Measurements from ENCODE around the gene PTGER4.
"Not testable (repeated sequence)": the region's sequence is repeated elsewhere in the genome, so short reads cannot be mapped to it uniquely, and the experiment has no call there.

Gene PTGER4

DNA sequence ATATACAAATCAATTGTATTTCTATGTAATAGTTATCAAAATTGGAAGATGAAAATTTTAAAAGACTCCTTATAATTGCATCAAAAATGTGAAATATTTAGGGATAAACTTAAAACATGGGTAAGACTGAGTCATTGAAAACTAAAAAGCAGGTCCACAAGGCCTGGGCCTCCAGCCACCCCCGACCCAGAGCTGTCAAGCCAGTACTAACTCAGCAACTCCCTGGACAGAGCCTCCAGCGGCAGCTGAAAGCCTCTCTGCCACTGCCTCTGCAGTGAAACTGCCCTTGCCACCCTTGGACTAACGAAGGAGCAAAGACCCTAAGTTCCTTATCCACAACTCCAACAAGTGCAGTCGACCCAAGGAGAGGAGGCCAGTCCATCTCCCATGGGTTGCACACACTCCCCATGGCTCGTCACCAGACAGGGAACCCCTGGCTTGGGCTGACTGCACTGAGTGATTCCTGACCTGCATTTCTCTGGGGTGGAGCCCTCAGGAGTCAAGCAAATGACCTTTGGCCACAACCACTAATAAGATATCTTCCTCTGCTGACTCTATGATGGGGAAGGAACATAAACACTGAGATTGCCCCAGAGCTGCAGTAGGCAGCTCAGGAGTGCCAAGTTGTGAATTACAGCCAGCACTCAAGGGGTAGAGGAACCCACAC lies 20.5 kb downstream of the PTGER4 start:
- Histone ChIP-seq H3K9me3 (ENCODE audit: control insufficient read depth, low read length) (peaks cover 12% of the 10 kb centered on the region), H3K4me3 (ENCODE audit: low read length) (no peak overlapping the region), H3K36me3 (ENCODE audit: control insufficient read depth, insufficient read depth, low read length, severe bottlenecking) (no peaks in the 10 kb centered on the region), H3K27me3 (replicated peaks; ENCODE audit: control insufficient read depth, insufficient read depth, low read length) (no peaks in the 10 kb centered on the region), H3K9ac (ENCODE audit: low read length) (no peak overlapping the region), H3K4me1 (ENCODE audit: control insufficient read depth, insufficient read depth, low read length) (no peaks in the 10 kb centered on the region)
- DNase-seq (ENCODE audit: low read depth), result no peak

- not testable (repeated sequence) for H3K27me3 ChIP-seq (replicated peaks; ENCODE audit: control insufficient read depth, insufficient read depth, low read length); H3K4me1 ChIP-seq (ENCODE audit: control insufficient read depth, insufficient read depth, low read length); DNase-seq (ENCODE audit: low read depth); H3K9ac ChIP-seq (ENCODE audit: low read length); H3K36me3 ChIP-seq (ENCODE audit: control insufficient read depth, insufficient read depth, low read length, severe bottlenecking); H3K4me3 ChIP-seq (ENCODE audit: low read length)
- peaks cover 17% of the 10 kb centered on the region for H3K9me3 ChIP-seq (ENCODE audit: control insufficient read depth, low read length)
Observed at GRCh38 chr5:40702027-40702426, 22.3 kb downstream of the PTGER4 start.

GRCh38 chr5:40705484-40705883 lies 25.8 kb downstream of the PTGER4 start:
- H3K36me3 ChIP-seq (ENCODE audit: control insufficient read depth, insufficient read depth, low read length, severe bottlenecking); H3K4me1 ChIP-seq (ENCODE audit: control insufficient read depth, insufficient read depth, low read length); DNase-seq (ENCODE audit: low read depth); H3K27me3 ChIP-seq (replicated peaks; ENCODE audit: control insufficient read depth, insufficient read depth, low read length); H3K9ac ChIP-seq (ENCODE audit: low read length); H3K4me3 ChIP-seq (ENCODE audit: low read length): not testable (repeated sequence)
- H3K9me3 ChIP-seq (ENCODE audit: control insufficient read depth, low read length), result peaks cover 17% of the 10 kb centered on the region

- H3K4me3 ChIP-seq (ENCODE audit: low read length); DNase-seq (ENCODE audit: low read depth); H3K27me3 ChIP-seq (replicated peaks; ENCODE audit: control insufficient read depth, insufficient read depth, low read length); H3K4me1 ChIP-seq (ENCODE audit: control insufficient read depth, insufficient read depth, low read length); H3K9me3 ChIP-seq (ENCODE audit: control insufficient read depth, low read length); H3K36me3 ChIP-seq (ENCODE audit: control insufficient read depth, insufficient read depth, low read length, severe bottlenecking); H3K9ac ChIP-seq (ENCODE audit: low read length): not testable (repeated sequence)
Observed at GRCh38 chr5:40710575-40710974, 30.9 kb downstream of the PTGER4 start.

- H3K27me3 ChIP-seq (replicated peaks; ENCODE audit: control insufficient read depth, insufficient read depth, low read length), result no peaks in the 10 kb centered on the region
- H3K4me1 ChIP-seq (ENCODE audit: control insufficient read depth, insufficient read depth, low read length), result peaks cover 28% of the 10 kb centered on the region
- no peak for DNase-seq (ENCODE audit: low read depth)
- no peak overlapping the region for H3K9ac ChIP-seq (ENCODE audit: low read length)
- H3K4me3 ChIP-seq (ENCODE audit: low read length), result no peak overlapping the region
- H3K9me3 ChIP-seq (ENCODE audit: control insufficient read depth, low read length), result no peaks in the 10 kb centered on the region
- no peaks in the 10 kb centered on the region for H3K36me3 ChIP-seq (ENCODE audit: control insufficient read depth, insufficient read depth, low read length, severe bottlenecking)
Observed at GRCh38 chr5:40714001-40714400, 34.3 kb downstream of the PTGER4 start.

DNA sequence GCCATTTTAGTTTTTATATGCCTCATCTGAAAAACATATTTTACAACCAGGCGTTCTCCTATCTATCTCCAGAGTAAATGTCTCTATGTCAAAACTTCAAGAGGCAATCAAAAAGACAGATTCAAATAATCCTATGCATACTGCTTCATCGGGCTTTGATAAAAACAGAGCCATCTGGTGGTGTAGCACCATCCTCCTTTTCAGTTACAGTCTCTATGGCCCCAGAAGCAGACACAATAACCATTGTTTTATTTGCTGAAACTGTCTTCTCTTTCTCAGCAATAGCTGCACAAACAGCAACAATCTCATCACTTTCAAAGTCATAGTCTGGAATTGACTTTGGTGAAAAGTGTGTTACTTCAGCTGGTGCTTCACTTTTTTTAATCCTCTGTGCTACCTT lies 36.3 kb downstream of the PTGER4 start:
- Histone ChIP-seq H3K4me1 (ENCODE audit: control insufficient read depth, insufficient read depth, low read length) (peaks cover 28% of the 10 kb centered on the region), H3K27me3 (replicated peaks; ENCODE audit: control insufficient read depth, insufficient read depth, low read length) (no peaks in the 10 kb centered on the region), H3K4me3 (ENCODE audit: low read length) (no peak overlapping the region), H3K9me3 (ENCODE audit: control insufficient read depth, low read length) (no peaks in the 10 kb centered on the region), H3K36me3 (ENCODE audit: control insufficient read depth, insufficient read depth, low read length, severe bottlenecking) (peaks cover 9% of the 10 kb centered on the region), H3K9ac (ENCODE audit: low read length) (no peak overlapping the region)
- no peak for DNase-seq (ENCODE audit: low read depth)

DNA sequence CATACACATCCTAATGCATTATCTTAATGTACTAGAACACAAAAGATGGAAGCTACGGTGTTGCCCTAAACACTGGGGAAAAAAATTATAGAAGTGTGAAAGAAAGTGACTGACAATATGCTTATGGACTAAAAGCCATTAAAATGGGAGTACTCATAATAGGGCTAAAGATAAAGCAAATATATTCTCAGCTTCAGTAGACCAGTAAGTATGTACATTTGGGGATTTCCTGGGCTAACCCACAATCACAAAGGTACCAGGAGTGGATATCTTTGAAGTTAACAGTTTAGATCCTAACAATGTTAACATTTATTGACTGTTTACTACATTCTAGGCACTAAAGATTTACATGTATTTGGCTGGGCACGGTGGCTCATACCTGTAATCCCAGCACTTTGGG lies 36.9 kb downstream of the PTGER4 start:
- H3K9me3 ChIP-seq (ENCODE audit: control insufficient read depth, low read length), result no peaks in the 10 kb centered on the region

DNA sequence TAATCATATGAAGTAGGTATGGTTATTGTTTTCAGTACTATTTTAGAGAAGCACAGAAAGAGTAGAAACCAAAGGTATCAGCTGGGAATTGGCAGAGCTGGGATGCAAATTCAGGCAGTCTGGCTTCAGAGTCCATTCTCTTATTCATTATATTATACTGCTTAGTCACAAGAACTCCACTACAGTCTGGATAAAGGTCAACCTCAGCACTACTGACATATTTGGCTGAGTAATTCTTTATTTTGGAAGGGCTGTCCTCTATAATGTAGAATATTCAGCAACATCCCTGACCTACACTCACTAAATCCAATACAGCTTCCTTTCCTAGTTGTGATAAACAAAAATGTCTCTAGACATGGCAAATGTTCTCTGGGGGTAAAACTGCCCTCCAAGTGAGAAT lies 37.6 kb downstream of the PTGER4 start:
- H3K4me3 ChIP-seq (ENCODE audit: low read length), result no peak overlapping the region
- H3K27me3 ChIP-seq (replicated peaks; ENCODE audit: control insufficient read depth, insufficient read depth, low read length), result no peaks in the 10 kb centered on the region
- H3K36me3 ChIP-seq (ENCODE audit: control insufficient read depth, insufficient read depth, low read length, severe bottlenecking), result peaks cover 9% of the 10 kb centered on the region
- peak overlapping the region; percentile 47 for H3K9ac ChIP-seq (ENCODE audit: low read length)
- H3K9me3 ChIP-seq (ENCODE audit: control insufficient read depth, low read length), result no peaks in the 10 kb centered on the region
- peak; percentile 61 for DNase-seq (ENCODE audit: low read depth)
- peaks cover 27% of the 10 kb centered on the region for H3K4me1 ChIP-seq (ENCODE audit: control insufficient read depth, insufficient read depth, low read length)

More for the DNA sequence above, 36.9 kb downstream of the PTGER4 start:
- Histone ChIP-seq H3K36me3 (ENCODE audit: control insufficient read depth, insufficient read depth, low read length, severe bottlenecking) (peaks cover 9% of the 10 kb centered on the region), H3K9ac (ENCODE audit: low read length) (no peak overlapping the region), H3K27me3 (replicated peaks; ENCODE audit: control insufficient read depth, insufficient read depth, low read length) (no peaks in the 10 kb centered on the region), H3K4me1 (ENCODE audit: control insufficient read depth, insufficient read depth, low read length) (peaks cover 28% of the 10 kb centered on the region), H3K4me3 (ENCODE audit: low read length) (no peak overlapping the region)
- no peak for DNase-seq (ENCODE audit: low read depth)

GRCh38 chr5:40720069-40720468 lies 40.4 kb downstream of the PTGER4 start:
- Histone ChIP-seq H3K4me1 (ENCODE audit: control insufficient read depth, insufficient read depth, low read length) (peaks cover 21% of the 10 kb centered on the region), H3K36me3 (ENCODE audit: control insufficient read depth, insufficient read depth, low read length, severe bottlenecking) (peaks cover 9% of the 10 kb centered on the region), H3K27me3 (replicated peaks; ENCODE audit: control insufficient read depth, insufficient read depth, low read length) (no peaks in the 10 kb centered on the region), H3K9me3 (ENCODE audit: control insufficient read depth, low read length) (no peaks in the 10 kb centered on the region), H3K4me3 (ENCODE audit: low read length) (no peak overlapping the region), H3K9ac (ENCODE audit: low read length) (no peak overlapping the region)
- DNase-seq (ENCODE audit: low read depth), result no peak

- H3K9ac ChIP-seq (ENCODE audit: low read length); H3K4me3 ChIP-seq (ENCODE audit: low read length); DNase-seq (ENCODE audit: low read depth); H3K9me3 ChIP-seq (ENCODE audit: control insufficient read depth, low read length); H3K4me1 ChIP-seq (ENCODE audit: control insufficient read depth, insufficient read depth, low read length); H3K27me3 ChIP-seq (replicated peaks; ENCODE audit: control insufficient read depth, insufficient read depth, low read length): not testable (repeated sequence)
- H3K36me3 ChIP-seq (ENCODE audit: control insufficient read depth, insufficient read depth, low read length, severe bottlenecking), result peaks cover 13% of the 10 kb centered on the region
Observed at GRCh38 chr5:40722497-40722911, 42.8 kb downstream of the PTGER4 start.

DNA sequence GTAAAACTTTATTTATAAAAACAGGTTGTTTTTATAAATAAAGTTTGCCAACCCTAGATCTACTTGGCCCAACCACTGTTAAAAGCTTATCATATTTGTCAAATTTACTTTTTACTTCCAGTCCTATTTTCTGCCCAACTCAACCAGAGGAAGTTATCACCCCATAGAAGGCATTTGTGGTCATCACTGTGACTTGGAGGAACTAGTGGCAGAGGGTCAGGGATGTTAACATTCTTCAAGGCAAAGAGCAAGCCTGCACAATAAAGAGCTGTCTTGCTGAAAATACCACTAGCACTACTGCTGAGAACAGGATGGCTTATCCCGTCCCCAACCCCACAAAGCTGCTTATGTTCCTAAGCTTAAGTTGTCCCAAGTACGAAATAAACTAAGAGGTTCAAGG lies 53.7 kb downstream of the PTGER4 start:
- H3K27me3 ChIP-seq (replicated peaks; ENCODE audit: control insufficient read depth, insufficient read depth, low read length), result no peaks in the 10 kb centered on the region
- peaks cover 6% of the 10 kb centered on the region for H3K36me3 ChIP-seq (ENCODE audit: control insufficient read depth, insufficient read depth, low read length, severe bottlenecking)
- no peak overlapping the region for H3K9ac ChIP-seq (ENCODE audit: low read length)
- peaks cover 25% of the 10 kb centered on the region for H3K4me1 ChIP-seq (ENCODE audit: control insufficient read depth, insufficient read depth, low read length)
- H3K9me3 ChIP-seq (ENCODE audit: control insufficient read depth, low read length), result no peaks in the 10 kb centered on the region
- no peak for DNase-seq (ENCODE audit: low read depth)
- no peak overlapping the region for H3K4me3 ChIP-seq (ENCODE audit: low read length)
